Thyroid gland (tissue), 4 donors: ENCODE results near the gene COMT. TPM values are rescaled to one million over a fixed set of nuclear protein-coding genes. Genes with fewer than 3 reads are reported as not detected.

Experiments used
- DNase-seq, 2 donors: peaks; one replicate each; pipeline ENCODE4 v3.0.0-alpha.2; 2019
- H3K27ac ChIP-seq, 3 donors: fragments of 200-600 bp; sonication (generic); 1 replicate in 2 of 3; 2 replicates in 1 of 3; pipeline ENCODE4 v1.5.1; 2016 to 2019; ENCODE audit warnings: mild to moderate bottlenecking in 1 of 3, moderate library complexity in 1 of 3
- H3K27me3 ChIP-seq: fragments of 200-600 bp; sonication (generic); one replicate; pipeline ENCODE4 v1.5.1; 2019
- H3K36me3 ChIP-seq, 2 donors: fragments of 200-600 bp; sonication (generic); one replicate each; pipeline ENCODE4 v1.5.1; 2016 to 2019
- H3K4me1 ChIP-seq, 2 donors: fragments of 200-600 bp; sonication (generic); one replicate each; pipeline ENCODE4 v1.5.1; 2017 to 2019
- H3K4me3 ChIP-seq, 3 donors: fragments of 200-600 bp; sonication (generic); replicated peaks in 1 of 3; 1 replicate in 2 of 3; 2 replicates in 1 of 3; pipeline ENCODE4 v1.5.1; 2016; ENCODE audit warnings: mild to moderate bottlenecking in 1 of 3
- H3K9me3 ChIP-seq: fragments of 200-600 bp; sonication (generic); one replicate; pipeline ENCODE4 v1.5.1; 2017
- POLR2A ChIP-seq, 2 donors: fragments of 450-650 bp; IDR thresholded peaks; one replicate each; pipeline ENCODE4 v1.6.1; 2017; ENCODE audit warnings: antibody characterized with exemption in 2 of 2, mild to moderate bottlenecking in 2 of 2, moderate library complexity in 1 of 2
- WGBS, 2 donors: methylation state at CpG; one replicate each; pipeline ENCODE4 v1.1.5; 2017; 5-methylcytosine and 5-hydroxymethylcytosine counted together
- intact Hi-C: fragments of 100-400 bp; cut with DNase I; formaldehyde crosslinking; loops from one replicate; pipeline ENCODE4 v1.15.1; 2023
- total RNA-seq, 4 donors: library from RNA; depleted of rRNA; stranded (reverse); fragments of >200 nt; gene quantifications; one replicate each; pipeline ENCODE4 v1.2.3, GENCODE V29; 2016
- TF ChIP-seq, protein P1 (sequence below), 6 experiments: fragments of 200-600 bp in 3 of 6; fragments of 450-650 bp in 3 of 6; sonication (generic) in 3 of 6; IDR thresholded peaks; one replicate each; pipeline ENCODE4 v1.5.1; 2016 to 2019; ENCODE audit warnings: antibody characterized with exemption in 6 of 6, mild to moderate bottlenecking in 2 of 6, inconsistent platforms in 1 of 6, moderate library complexity in 1 of 6

The COMT gene
- total RNA-seq, 4 donors from 2014 or later = 92.6 to 216 (median 138) TPM

DNA sequence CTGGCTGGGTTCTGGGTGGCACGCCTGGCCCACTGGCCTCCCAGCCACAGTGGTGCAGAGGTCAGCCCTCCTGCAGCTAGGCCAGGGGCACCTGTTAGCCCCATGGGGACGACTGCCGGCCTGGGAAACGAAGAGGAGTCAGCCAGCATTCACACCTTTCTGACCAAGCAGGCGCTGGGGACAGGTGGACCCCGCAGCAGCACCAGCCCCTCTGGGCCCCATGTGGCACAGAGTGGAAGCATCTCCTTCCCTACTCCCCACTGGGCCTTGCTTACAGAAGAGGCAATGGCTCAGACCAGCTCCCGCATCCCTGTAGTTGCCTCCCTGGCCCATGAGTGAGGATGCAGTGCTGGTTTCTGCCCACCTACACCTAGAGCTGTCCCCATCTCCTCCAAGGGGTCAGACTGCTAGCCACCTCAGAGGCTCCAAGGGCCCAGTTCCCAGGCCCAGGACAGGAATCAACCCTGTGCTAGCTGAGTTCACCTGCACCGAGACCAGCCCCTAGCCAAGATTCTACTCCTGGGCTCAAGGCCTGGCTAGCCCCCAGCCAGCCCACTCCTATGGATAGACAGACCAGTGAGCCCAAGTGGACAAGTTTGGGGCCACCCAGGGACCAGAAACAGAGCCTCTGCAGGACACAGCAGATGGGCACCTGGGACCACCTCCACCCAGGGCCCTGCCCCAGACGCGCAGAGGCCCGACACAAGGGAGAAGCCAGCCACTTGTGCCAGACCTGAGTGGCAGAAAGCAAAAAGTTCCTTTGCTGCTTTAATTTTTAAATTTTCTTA is 27.8 kb downstream of the COMT start:
- no peak for DNase-seq
- H3K4me3 ChIP-seq = no peak overlapping the region
- H3K27ac ChIP-seq = peak overlapping the region in 1 of 3 donors; percentile 25
- 82 to 86% methylated on average over 8 to 11 of the region's 11 CpGs for WGBS, 2 donors
- no peaks in the 10 kb centered on the region for H3K9me3 ChIP-seq
- H3K27me3 ChIP-seq = no peaks in the 10 kb centered on the region
- H3K36me3 ChIP-seq = peaks cover 12 to 31% of the 10 kb centered on the region in 2 donors
- no peak for TF ChIP-seq POLR2A (IDR thresholded peaks at IDR 0.05)
- TF ChIP-seq, protein P1, sequence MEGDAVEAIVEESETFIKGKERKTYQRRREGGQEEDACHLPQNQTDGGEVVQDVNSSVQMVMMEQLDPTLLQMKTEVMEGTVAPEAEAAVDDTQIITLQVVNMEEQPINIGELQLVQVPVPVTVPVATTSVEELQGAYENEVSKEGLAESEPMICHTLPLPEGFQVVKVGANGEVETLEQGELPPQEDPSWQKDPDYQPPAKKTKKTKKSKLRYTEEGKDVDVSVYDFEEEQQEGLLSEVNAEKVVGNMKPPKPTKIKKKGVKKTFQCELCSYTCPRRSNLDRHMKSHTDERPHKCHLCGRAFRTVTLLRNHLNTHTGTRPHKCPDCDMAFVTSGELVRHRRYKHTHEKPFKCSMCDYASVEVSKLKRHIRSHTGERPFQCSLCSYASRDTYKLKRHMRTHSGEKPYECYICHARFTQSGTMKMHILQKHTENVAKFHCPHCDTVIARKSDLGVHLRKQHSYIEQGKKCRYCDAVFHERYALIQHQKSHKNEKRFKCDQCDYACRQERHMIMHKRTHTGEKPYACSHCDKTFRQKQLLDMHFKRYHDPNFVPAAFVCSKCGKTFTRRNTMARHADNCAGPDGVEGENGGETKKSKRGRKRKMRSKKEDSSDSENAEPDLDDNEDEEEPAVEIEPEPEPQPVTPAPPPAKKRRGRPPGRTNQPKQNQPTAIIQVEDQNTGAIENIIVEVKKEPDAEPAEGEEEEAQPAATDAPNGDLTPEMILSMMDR (IDR thresholded peaks at IDR 0.05) = no peak
- H3K4me1 ChIP-seq = peaks cover 0 to 15% of the 10 kb centered on the region in 2 donors
- intact Hi-C loops = no loop called here

DNA sequence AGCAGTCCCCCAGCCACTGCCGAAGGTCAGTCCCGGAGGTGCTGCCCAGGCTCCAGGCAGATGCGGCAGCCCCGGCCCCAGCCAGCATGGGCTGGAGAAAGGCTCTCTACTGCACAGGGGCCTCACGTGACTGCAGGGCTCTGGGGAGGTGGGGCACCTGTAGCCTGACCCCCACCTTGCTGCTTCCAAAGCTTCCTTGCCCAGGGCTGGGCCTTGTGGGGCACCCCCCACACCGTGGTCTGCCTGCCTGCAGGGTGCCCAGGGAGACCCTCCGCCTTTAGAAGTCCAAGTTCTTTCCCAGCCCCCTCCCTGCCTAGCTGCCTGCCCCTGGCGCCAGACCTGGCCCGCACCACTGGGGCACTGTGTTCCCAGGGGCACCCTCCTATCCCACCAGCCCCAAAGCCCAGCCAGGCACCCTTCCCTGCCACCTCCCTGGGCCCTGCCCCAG is 28.5 kb downstream of the COMT start:
- Histone ChIP-seq H3K27me3 (no peaks in the 10 kb centered on the region), H3K4me1 (peaks cover 0 to 20% of the 10 kb centered on the region in 2 donors), H3K4me3 (no peak overlapping the region), H3K27ac (peak overlapping the region in 1 of 3 donors; percentile 65), H3K36me3 (peaks cover 12 to 31% of the 10 kb centered on the region in 2 donors), H3K9me3 (no peaks in the 10 kb centered on the region)
- no peak for TF ChIP-seq POLR2A (IDR thresholded peaks at IDR 0.05)
- TF ChIP-seq, protein P1 (IDR thresholded peaks at IDR 0.05) = no peak
- intact Hi-C loops = loop anchor here (2.0 to 10.0 kb wide), 3 partner anchors 43 to 315 kb away; no protein-coding TSS in a partner anchor
- no peak for DNase-seq
- WGBS, 2 donors = 77 to 84% methylated on average over 9 of the region's 9 CpGs

DNA sequence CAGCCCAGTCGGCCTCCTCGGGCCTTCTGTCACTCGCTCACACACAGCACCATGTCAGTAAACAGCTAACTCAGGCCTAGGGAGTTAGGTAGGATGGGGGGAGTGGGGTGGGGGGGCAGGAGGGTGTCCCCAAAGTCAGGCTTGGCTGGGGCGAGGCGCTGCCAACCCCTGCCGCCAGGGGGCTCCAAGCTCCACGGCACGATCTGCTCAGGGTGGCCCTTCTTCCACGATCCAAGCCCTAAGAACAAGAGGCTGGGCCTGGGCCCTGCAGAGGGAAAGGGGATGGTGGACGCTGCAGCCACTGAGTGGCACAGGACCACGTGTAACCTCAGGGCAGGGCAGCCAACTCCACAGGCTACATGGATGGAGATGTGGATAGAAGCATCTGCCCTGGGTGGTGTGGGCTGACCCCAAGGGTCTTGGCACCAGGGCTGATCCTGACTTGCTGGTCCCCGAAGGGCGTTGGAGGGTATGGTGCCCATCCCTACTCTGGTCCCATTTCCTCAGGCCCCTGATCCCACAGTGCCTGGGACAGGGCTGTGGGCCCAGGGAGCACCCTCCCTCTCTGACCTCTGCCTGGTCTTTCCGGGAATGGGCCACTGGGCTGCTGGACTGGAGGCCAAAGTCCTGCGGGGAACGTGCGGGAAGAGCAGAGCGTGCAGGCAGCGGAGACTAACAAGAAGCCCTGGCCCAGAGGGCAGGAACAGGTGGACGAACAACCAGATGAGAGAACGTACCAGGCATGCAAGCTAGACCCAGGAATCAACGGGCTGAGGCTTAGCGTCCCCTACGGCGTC is 29.1 kb downstream of the COMT start:
- Histone ChIP-seq H3K4me1 (peaks cover 0 to 20% of the 10 kb centered on the region in 2 donors), H3K4me3 (no peak overlapping the region), H3K9me3 (no peaks in the 10 kb centered on the region), H3K27ac (peak overlapping the region in 1 of 3 donors; percentile 65), H3K36me3 (peaks cover 12 to 31% of the 10 kb centered on the region in 2 donors), H3K27me3 (no peaks in the 10 kb centered on the region)
- DNase-seq = peak; percentile 61 to 64
- TF ChIP-seq POLR2A (IDR thresholded peaks at IDR 0.05) = no peak
- TF ChIP-seq, protein P1 (IDR thresholded peaks at IDR 0.05) = peak; percentile 72 to 97 (median 90)
- intact Hi-C loops = loop anchor here (2.0 to 10.0 kb wide), 3 partner anchors 42 to 314 kb away; no protein-coding TSS in a partner anchor
- WGBS, 2 donors = 51 to 78% methylated on average over 17 to 19 of the region's 25 CpGs

DNA sequence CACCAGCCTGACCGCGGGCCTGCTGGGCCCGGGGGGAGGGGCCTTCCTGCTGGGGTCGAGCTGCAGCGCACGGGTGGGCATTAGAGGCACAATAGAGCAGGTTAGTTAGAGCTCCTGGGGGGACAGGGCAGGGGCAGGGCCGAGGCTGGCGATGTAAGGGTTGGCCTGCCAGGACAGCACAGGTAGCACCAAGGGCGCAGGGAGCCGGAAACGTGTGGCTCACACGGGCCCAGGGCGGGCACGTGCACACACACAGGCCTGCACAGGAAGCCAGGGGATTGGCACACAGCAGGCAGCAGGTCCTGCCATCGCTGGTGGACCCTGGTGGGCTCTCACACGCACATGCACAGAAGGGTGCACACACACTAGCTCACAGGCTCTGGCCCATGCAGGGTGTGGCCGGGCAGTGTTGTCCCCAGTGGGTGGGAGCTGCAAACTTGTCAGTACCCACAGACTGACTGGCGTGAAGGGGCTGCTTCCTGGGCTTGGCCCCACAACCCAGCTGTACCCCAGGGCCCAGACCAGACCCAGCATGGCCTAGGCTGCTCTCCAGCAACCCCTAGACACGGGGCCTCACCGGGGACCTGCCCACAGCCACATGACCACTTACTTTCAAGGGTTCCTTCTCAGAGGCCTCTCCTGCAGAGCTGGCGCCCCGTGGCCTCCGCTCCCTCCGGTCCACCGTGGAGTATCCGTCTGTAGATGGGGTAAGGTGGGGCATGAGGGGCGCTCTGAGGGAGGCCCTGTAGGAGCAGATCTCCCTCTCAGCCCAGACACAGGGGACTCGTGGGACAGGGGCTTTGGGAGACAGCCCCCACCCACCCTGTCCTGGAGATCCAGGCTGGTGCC is 29.9 kb downstream of the COMT start:
- WGBS, 2 donors = 44 to 50% methylated on average over 10 to 18 of the region's 28 CpGs
- H3K27ac ChIP-seq = peak overlapping the region; percentile 27 to 46 (median 36)
- H3K4me3 ChIP-seq = no peak overlapping the region
- H3K9me3 ChIP-seq = no peaks in the 10 kb centered on the region
- peak; percentile 63 to 74 for DNase-seq
- TF ChIP-seq POLR2A (IDR thresholded peaks at IDR 0.05) = no peak
- TF ChIP-seq, protein P1 (IDR thresholded peaks at IDR 0.05) = no peak
- H3K36me3 ChIP-seq = peaks cover 12 to 31% of the 10 kb centered on the region in 2 donors
- no peaks in the 10 kb centered on the region for H3K27me3 ChIP-seq
- H3K4me1 ChIP-seq = peaks cover 0 to 20% of the 10 kb centered on the region in 2 donors
- intact Hi-C loops = loop anchor here (2.0 to 10.0 kb wide), 3 partner anchors 41 to 313 kb away; no protein-coding TSS in a partner anchor
